HCT116 (cell line): ENCODE measurements around the gene TMEM208. TPM values are rescaled to one million over a fixed set of nuclear protein-coding genes. Genes with fewer than 3 reads are reported as not detected.

Experiments used
- ATAC-seq: fragments of 200-7000 bp; cut with Tn5 transposase; 2 replicates; pipeline ENCODE4 v1.9.1; 2020; ENCODE audit warnings: mild to moderate bottlenecking, moderate library complexity
- BruUV-seq: library from RNA; stranded (reverse); fragments of 400-500 nt; replicated peaks from 2 replicates; lab custom pipeline; 2021; lab: Mats Ljungman, UMichigan
- CTCF ChIA-PET: fragments of 300-600 bp; sonication (Branson Sonifier 250); formaldehyde crosslinking; loops from one replicate; lab custom pipeline; 2021; ENCODE audit warnings: antibody characterized with exemption; lab: Charles Lee
- POLR2A ChIA-PET: fragments of 300-600, 350-600 bp; sonication (Branson Sonifier 250); formaldehyde crosslinking; loops from one replicate; lab custom pipeline; 2021; ENCODE audit warnings: antibody characterized with exemption; lab: Charles Lee
- RAD21 ChIA-PET, 2 experiments: fragments of 300-600 bp; sonication (Branson Sonifier 250); formaldehyde crosslinking; loops; one replicate each; lab custom pipeline; 2023; ENCODE audit warnings: low total read pairs in 2 of 2; ENCODE audit not compliant: uncharacterized antibody in 2 of 2, unreplicated experiment in 2 of 2, low non-redundant PET in 1 of 2; lab: Charles Lee
- DNase-seq: peaks from one replicate; pipeline ENCODE4 v3.0.0-alpha.2; 2010; ENCODE audit warnings: low read depth, low spot score
- H2AFZ ChIP-seq: fragments of 200-600 bp; shearing (Covaris generic), sonication (generic); 2 replicates; pipeline ENCODE4 v1.6.1; 2017; ENCODE audit warnings: low read depth, mixed run types, mixed read lengths, antibody characterized with exemption, low read length; ENCODE audit not compliant: poor library complexity, severe bottlenecking
- H3K27ac ChIP-seq: 2 replicates; pipeline ENCODE4 v1.5.1; 2012; ENCODE audit warnings: low read depth, low read length
- H3K27me3 ChIP-seq: fragments of 200-600 bp; sonication (generic); 2 replicates; pipeline ENCODE4 v1.6.1; 2016; ENCODE audit warnings: mixed run types, low read length, mixed read lengths; ENCODE audit not compliant: insufficient read depth
- H3K36me3 ChIP-seq, 2 experiments: fragments of 200-500 bp in 1 of 2; fragments of 200-600 bp in 1 of 2; sonication (Bioruptor generic) in 1 of 2; sonication (generic) in 1 of 2; 2 replicates each; pipeline versions ENCODE4 v1.5.1 to v1.6.1; 2014 to 2016; ENCODE audit warnings: low read length in 2 of 2, inconsistent platforms in 1 of 2, mixed read lengths in 1 of 2, mixed run types in 1 of 2; ENCODE audit not compliant: insufficient read depth in 2 of 2, control insufficient read depth in 1 of 2
- H3K4me1 ChIP-seq, 2 experiments: fragments of 200-600 bp in 1 of 2; sonication (generic) in 1 of 2; 2 replicates each; pipeline versions ENCODE4 v1.5.1 to v1.6.1; 2012 to 2017; ENCODE audit warnings: low read length in 2 of 2, inconsistent platforms in 1 of 2, mild to moderate bottlenecking in 1 of 2, mixed read lengths in 1 of 2, mixed run types in 1 of 2, moderate library complexity in 1 of 2; ENCODE audit not compliant: insufficient read depth in 2 of 2, control insufficient read depth in 1 of 2
- H3K4me2 ChIP-seq: fragments of 200-600 bp; sonication (generic); 2 replicates; pipeline ENCODE4 v1.6.1; 2017; ENCODE audit warnings: mixed run types, low read length, mixed read lengths
- H3K4me3 ChIP-seq, 2 experiments: fragments of 200-600 bp in 1 of 2; sonication (generic) in 1 of 2; replicated peaks in 1 of 2; 2 replicates each; pipeline ENCODE4 v1.5.1; 2011 to 2016; ENCODE audit warnings: low read length in 2 of 2, control low read depth in 1 of 2, low read depth in 1 of 2, mild to moderate bottlenecking in 1 of 2, mixed read lengths in 1 of 2, mixed run types in 1 of 2
- H3K79me2 ChIP-seq: fragments of 200-600 bp; sonication (generic); 2 replicates; pipeline ENCODE4 v1.6.1; 2017; ENCODE audit warnings: mild to moderate bottlenecking, mixed run types, low read length, moderate library complexity, mixed read lengths; ENCODE audit not compliant: insufficient read depth
- H3K9ac ChIP-seq: fragments of 200-600 bp; sonication (generic); 2 replicates; pipeline ENCODE4 v1.6.1; 2016; ENCODE audit warnings: low read length, mixed read lengths
- H3K9me2 ChIP-seq: fragments of 200-600 bp; sonication (generic), shearing (Covaris generic); 2 replicates; pipeline ENCODE4 v1.6.1; 2017; ENCODE audit warnings: mixed run types, mild to moderate bottlenecking, moderate library complexity; ENCODE audit not compliant: insufficient read depth
- H3K9me3 ChIP-seq, 2 experiments: fragments of 200-500 bp in 1 of 2; fragments of 200-600 bp in 1 of 2; sonication (Bioruptor generic) in 1 of 2; sonication (generic) in 1 of 2; 2 replicates each; pipeline ENCODE4 v1.6.1; 2014 to 2017; ENCODE audit warnings: low read length in 2 of 2, mixed read lengths in 2 of 2, inconsistent platforms in 1 of 2, low read depth in 1 of 2, mild to moderate bottlenecking in 1 of 2, mixed run types in 1 of 2, moderate library complexity in 1 of 2; ENCODE audit not compliant: control insufficient read depth in 1 of 2, insufficient read depth in 1 of 2
- H4K20me1 ChIP-seq: fragments of 200-600 bp; sonication (generic), shearing (Covaris generic); 2 replicates; pipeline ENCODE4 v1.6.1; 2017; ENCODE audit warnings: mixed run types, mild to moderate bottlenecking, moderate library complexity; ENCODE audit not compliant: insufficient read depth
- ATF3 ChIP-seq: IDR thresholded peaks from 2 replicates; pipeline ENCODE4 v1.6.1; 2012
- CBX3 ChIP-seq: IDR thresholded peaks from 2 replicates; pipeline ENCODE4 v1.6.1; 2012; ENCODE audit warnings: low read depth
- CEBPB ChIP-seq: IDR thresholded peaks from 2 replicates; pipeline ENCODE4 v1.6.1; 2012; ENCODE audit warnings: low read depth
- CTCF ChIP-seq, 3 experiments: fragments of 200-600 bp in 1 of 3; sonication (generic) in 1 of 3; IDR thresholded peaks in 2 of 3; conservative IDR thresholded peaks in 1 of 3; 2 replicates each; pipeline ENCODE4 v1.5.1; 2012 to 2017; ENCODE audit warnings: low read depth in 2 of 3, low read length in 2 of 3, antibody characterized with exemption in 1 of 3, borderline replicate concordance in 1 of 3, control low read depth in 1 of 3, mild to moderate bottlenecking in 1 of 3, mixed read lengths in 1 of 3, mixed run types in 1 of 3, moderate library complexity in 1 of 3; ENCODE audit not compliant: insufficient read depth in 1 of 3
- EGR1 ChIP-seq: IDR thresholded peaks from 2 replicates; pipeline ENCODE4 v1.6.1; 2012; ENCODE audit warnings: low read depth
- ELF1 ChIP-seq: IDR thresholded peaks from 2 replicates; pipeline ENCODE4 v1.6.1; 2012; ENCODE audit warnings: low read depth, borderline replicate concordance
- EZH2phosphoT487 ChIP-seq: fragments of 200-600 bp; IDR thresholded peaks from 2 replicates; pipeline ENCODE4 v1.6.1; 2018; ENCODE audit warnings: antibody characterized with exemption, borderline replicate concordance
- FOSL1 ChIP-seq: IDR thresholded peaks from 2 replicates; pipeline ENCODE4 v1.6.1; 2012; ENCODE audit warnings: low read depth
- JUND ChIP-seq: IDR thresholded peaks from 2 replicates; pipeline ENCODE4 v1.6.1; 2012
- MAX ChIP-seq: IDR thresholded peaks from 2 replicates; pipeline ENCODE4 v1.6.1; 2012
- POLR2A ChIP-seq: IDR thresholded peaks from 2 replicates; pipeline ENCODE4 v1.7.0; 2011; ENCODE audit warnings: borderline replicate concordance; ENCODE audit not compliant: insufficient read depth, insufficient read length; ENCODE audit errors: extremely low read depth
- POLR2AphosphoS5 ChIP-seq: IDR thresholded peaks from 2 replicates; pipeline ENCODE4 v1.6.1; 2011; ENCODE audit warnings: mild to moderate bottlenecking, low read depth, low read length, moderate library complexity
- REST ChIP-seq: IDR thresholded peaks from 2 replicates; pipeline ENCODE4 v1.6.1; 2012; ENCODE audit warnings: low read depth
- SP1 ChIP-seq: IDR thresholded peaks from 2 replicates; pipeline ENCODE4 v1.6.1; 2012; ENCODE audit warnings: low read depth
- SRF ChIP-seq: IDR thresholded peaks from 2 replicates; pipeline ENCODE4 v1.6.1; 2012; ENCODE audit warnings: low read depth
- TCF7L2 ChIP-seq: IDR thresholded peaks from 2 replicates; pipeline ENCODE4 v1.7.0; 2011; ENCODE audit warnings: borderline replicate concordance, inconsistent platforms; ENCODE audit not compliant: insufficient read depth, insufficient read length; ENCODE audit errors: extremely low read depth
- YY1 ChIP-seq: IDR thresholded peaks from 2 replicates; pipeline ENCODE4 v1.6.1; 2011; ENCODE audit warnings: low read length, low read depth, moderate library complexity, mild to moderate bottlenecking; ENCODE audit not compliant: insufficient replicate concordance; ENCODE audit errors: extremely low read depth
- ZBTB33 ChIP-seq: IDR thresholded peaks from 2 replicates; pipeline ENCODE4 v1.6.1; 2011; ENCODE audit warnings: mild to moderate bottlenecking, low read length, moderate library complexity; ENCODE audit not compliant: insufficient replicate concordance; ENCODE audit errors: extremely low read depth
- ZFX ChIP-seq: fragments of 450-650 bp; IDR thresholded peaks from 2 replicates; pipeline ENCODE4 v1.6.1; 2017
- ZNF274 ChIP-seq: fragments of 200-500 bp; sonication (Bioruptor generic); IDR thresholded peaks from 2 replicates; pipeline ENCODE4 v1.6.1; 2014; ENCODE audit warnings: mild to moderate bottlenecking, low read depth, low read length, inconsistent platforms
- intact Hi-C: fragments of 100-400 bp; cut with micrococcal nuclease; formaldehyde crosslinking; loops from 2 replicates; pipeline ENCODE4 v1.10.0; 2022
- total RNA-seq: library from RNA; stranded (reverse); gene quantifications from one replicate; pipeline ENCODE4 v1.2.1, GENCODE V29; 2021; ENCODE audit not compliant: unreplicated experiment

Gene TMEM208
- total RNA-seq, 1 experiment from 2014 or later = 36.1 TPM

- no peak overlapping the region; a peak in 1 of 4 replicates for H3K4me3 ChIP-seq
- no TSS peak for BruUV-seq
- DNase-seq (no peak), ATAC-seq (0 out of 2 replicates have a peak, but pooled peaks have one; percentile 6)
- no peaks in the 10 kb centered on the region for H3K9me2 ChIP-seq
- peak overlapping the region; percentile 82 for H3K27ac ChIP-seq
- peak overlapping the region; percentile 67 for H3K9ac ChIP-seq
- peak overlapping the region; percentile 87 for H3K4me2 ChIP-seq
- peaks cover 46 to 69% of the 10 kb centered on the region in 2 experiments for H3K4me1 ChIP-seq
- no peak overlapping the region for H2AFZ ChIP-seq
- intact Hi-C loops = no loop called here
- H3K9me3 ChIP-seq = no peaks in the 10 kb centered on the region
- POLR2A ChIA-PET = no interaction called here
- no peaks in the 10 kb centered on the region for H3K27me3 ChIP-seq
- H3K79me2 ChIP-seq = peaks cover 72% of the 10 kb centered on the region
- no peak for TF ChIP-seq REST
- no peak for TF ChIP-seq ELF1
- no peak for TF ChIP-seq ZNF274
- no peak for TF ChIP-seq CEBPB
- no peak for TF ChIP-seq CBX3
- TF ChIP-seq SRF = no peak
- TF ChIP-seq JUND = no peak
- TF ChIP-seq EZH2phosphoT487 = no peak
- TF ChIP-seq ATF3 = no peak
- no peak for TF ChIP-seq ZFX
- TF ChIP-seq FOSL1 = no peak
- TF ChIP-seq SP1 = no peak
- no peak for TF ChIP-seq MAX
- no peak for TF ChIP-seq TCF7L2
- no peak for TF ChIP-seq POLR2A
- TF ChIP-seq CTCF (IDR thresholded peaks at IDR 0.05 in 2 of 3, conservative IDR thresholded peaks at IDR 0.05 in 1 of 3; ENCODE audit: borderline replicate concordance in 1 of 3, insufficient read depth in 1 of 3, low read depth in 2 of 3, low read length in 2 of 3) = no peak
- no peak for TF ChIP-seq YY1
- no peak for TF ChIP-seq POLR2AphosphoS5
- no peak for TF ChIP-seq ZBTB33
- no peak for TF ChIP-seq EGR1
- TF ChIP-seq, all 23 proteins: peak for 0
- Histone ChIP-seq H3K36me3 (peaks cover 16 to 33% of the 10 kb centered on the region in 2 experiments), H4K20me1 (no peaks in the 10 kb centered on the region)
- ChIA-PET CTCF (no interaction called here), RAD21 (no interaction called here)
These were observed 13.6 kb downstream of the TMEM208 start for GRCh38 chr16:67240506-67240905.
